H4 (cell line): Measurements from ENCODE around the gene PPFIA4. TPM values are rescaled to one million over a fixed set of nuclear protein-coding genes. Genes with fewer than 3 reads are reported as not detected.

Source experiments
- DNase-seq: peaks from one replicate; pipeline ENCODE4 v3.0.0-alpha.2; 2015; ENCODE audit warnings: low spot score
- total RNA-seq: library from RNA; depleted of rRNA; stranded (reverse); fragments of >200 nt; shearing (Covaris generic); gene quantifications from 2 replicates; pipeline ENCODE4 v1.2.3, GENCODE V29; 2014

Gene PPFIA4
- total RNA-seq, 1 experiment from 2014 or later: 1.1 TPM

DNA sequence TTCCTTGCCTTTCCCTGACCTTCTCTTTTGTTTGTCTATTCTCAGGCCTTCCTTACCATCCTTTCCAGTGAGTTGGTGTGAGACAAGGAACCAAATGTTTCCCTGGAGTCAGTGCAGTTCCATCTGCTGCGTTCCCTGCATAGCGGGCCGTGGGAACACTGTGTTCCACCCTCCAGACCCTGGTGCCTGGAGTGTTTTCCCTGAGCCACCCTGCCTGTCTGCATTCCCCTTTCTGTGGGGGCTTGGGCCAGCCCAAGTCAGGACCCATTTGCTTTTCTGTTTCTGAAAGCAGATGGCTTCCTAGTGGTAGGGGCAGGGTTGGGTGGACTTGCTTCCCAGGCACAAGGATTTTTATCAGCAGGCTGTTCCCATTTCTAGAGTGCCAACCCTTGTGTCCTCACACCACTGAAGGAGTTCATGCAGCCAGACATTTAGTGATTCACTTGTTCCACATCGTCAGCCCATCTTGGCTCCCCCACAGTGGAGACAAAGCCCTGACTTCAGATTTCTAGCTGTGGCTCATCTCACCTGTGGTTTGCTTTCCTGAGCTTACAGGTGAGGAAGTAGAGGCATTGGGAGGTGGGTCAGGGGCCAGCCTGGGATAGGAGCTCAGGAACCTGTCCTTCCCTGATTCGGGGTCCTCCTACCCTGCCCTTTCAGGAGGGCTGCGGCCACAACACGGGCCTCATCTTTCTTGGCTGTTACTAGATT, 73.7 kb downstream of the PPFIA4 start:
- no peak for DNase-seq

DNA sequence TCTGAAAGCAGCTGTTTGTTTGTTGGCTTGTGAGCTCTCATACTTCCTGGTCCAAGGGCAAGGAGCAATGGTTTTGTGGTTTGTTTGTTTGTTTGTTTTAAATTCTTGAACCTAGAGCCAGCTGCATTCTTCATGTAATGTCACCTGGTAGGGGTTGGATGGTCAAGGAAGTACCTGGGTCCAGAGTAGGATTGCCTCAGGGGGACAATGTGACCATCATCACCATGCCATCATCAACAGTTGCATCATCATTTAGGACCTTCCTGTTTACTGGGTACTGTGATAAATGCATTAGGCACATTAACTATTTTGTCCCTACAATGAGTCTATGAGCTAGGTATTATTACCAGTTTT, 74.2 kb downstream of the PPFIA4 start:
- no peak for DNase-seq

DNA sequence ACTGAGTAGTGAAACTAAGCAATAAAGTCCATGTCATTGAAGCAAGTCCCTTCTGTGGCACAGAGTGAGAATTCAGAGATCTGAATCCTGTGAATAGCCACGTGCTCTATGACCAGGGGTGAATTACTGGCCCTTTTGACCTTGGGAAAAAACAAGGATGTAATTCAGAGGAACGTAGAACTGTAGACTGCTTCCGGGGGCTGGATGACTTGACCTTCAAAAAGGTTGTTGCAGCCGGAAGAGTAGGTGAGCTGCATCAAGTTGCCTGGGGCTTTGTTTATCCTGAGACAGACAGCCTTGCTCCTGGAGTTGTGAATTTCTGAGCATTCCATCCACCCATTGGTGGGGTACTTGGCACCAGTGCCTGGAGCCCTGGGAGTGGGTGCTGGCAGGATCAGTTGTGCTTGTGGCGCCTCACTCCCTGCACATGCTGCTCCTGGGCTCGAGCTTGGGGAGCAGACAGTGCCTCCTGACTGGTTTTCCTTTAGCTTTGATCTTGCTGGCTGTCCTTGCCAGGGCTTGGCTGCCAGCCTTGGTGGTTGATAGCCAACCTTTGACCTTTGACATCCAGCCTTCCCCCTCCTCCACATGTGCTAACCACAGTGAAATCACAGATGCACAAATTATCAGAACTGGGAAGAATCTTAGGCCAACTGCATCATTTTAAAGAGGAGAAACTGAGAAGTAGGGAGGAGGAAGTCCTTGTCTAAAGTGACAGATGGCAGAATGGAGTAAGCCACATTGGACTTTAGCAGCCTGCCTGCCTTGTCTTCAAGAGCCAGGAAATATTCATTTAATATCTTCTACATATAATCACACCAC, 75.7 kb downstream of the PPFIA4 start:
- DNase-seq: no peak

DNA sequence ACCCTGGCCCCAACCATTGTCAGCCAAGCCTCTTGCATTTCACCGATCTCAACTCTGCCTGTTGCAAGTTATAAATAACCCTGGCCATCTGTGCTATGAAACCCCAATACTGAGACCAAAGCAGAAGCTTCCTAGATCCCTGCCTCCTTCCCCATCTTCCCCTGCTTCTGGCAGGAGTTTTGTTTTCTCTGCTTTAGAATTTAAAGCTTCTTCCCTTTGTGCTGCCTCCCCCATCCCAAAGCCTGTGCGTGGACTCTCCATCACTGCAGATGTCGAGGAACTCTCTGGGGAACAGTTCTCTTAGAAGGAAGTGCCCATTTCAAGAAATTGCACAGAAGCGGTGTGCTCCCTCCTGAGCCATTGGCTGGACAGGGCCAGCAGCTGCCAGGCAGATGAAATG, 76.9 kb downstream of the PPFIA4 start:
- DNase-seq: no peak

DNA sequence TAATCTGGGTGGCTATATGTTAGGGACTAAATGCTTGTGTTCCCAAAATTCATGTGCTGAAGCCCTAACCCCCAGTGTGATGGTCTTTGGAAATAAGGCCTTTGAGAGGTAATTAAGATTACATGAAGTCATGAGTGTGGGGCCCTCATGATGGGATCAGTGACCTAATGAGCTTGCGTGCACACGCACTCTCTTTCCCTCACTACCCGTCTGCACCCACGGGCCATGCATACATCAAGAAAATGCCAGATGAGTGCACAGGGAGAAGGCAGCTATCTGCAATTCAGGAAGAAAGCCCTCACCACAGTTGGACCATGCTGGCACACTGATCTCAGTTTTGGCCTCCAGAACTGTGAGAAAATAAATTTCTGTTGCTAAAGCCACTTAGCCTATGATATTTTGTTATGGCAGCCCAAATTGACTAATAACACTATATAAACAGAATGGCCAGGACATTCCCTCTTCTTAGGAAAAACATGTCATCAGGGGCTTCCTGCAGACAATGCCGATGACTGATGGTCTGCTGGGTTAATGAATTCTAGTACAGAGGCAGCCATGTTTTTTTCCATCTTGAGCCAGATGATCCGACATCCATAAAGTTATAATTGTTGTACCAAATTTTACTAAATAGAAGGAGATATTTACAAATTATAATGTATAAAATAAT, 77.7 kb downstream of the PPFIA4 start:
- DNase-seq: no peak

DNA sequence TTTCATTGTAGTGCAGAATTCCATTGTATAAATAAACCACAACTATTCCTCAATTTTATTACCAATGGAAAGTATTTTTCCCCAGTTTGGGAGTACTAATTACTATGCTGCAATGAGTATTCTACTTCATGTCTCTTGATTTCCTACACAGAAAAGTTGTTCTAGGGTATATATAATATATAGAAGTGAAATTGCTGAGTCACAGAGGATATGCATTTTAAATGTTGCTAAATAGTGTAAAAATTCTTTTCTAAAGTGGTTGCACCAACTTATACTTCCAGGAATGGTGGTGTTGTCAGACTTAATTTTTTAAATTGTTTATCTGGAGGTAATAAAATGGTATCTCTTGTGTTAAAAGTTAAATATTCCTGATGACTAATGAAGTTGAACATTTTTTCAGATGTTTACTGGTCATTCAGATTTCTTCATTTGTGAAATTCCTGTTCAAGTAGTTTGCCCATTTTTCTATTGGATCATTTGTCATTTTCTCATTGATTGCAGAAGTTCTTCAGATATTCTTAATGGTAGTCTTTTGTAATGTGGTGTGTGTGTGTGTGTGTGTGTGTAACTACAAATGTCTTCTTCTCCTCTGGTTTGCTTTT, 78.6 kb downstream of the PPFIA4 start:
- no peak for DNase-seq

DNA sequence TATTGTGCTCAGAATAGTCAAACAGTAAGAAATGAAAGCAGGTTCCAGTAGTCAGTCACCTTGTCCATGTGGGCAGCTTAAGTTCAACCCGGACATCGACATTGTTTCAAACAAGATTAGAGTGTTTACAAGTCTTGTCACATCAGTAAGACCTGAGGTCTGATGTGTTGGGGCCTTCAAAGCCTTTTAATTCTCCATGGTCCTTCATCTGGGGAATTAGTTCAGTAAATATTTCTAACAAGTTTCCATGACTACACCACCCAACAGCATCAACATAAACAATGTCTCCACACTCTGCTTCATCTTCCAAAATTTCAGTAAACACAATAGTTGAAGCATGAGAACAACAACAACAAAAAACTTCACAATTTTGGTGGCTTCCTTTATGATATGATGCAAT, 86.2 kb downstream of the PPFIA4 start:
- no peak for DNase-seq

DNA sequence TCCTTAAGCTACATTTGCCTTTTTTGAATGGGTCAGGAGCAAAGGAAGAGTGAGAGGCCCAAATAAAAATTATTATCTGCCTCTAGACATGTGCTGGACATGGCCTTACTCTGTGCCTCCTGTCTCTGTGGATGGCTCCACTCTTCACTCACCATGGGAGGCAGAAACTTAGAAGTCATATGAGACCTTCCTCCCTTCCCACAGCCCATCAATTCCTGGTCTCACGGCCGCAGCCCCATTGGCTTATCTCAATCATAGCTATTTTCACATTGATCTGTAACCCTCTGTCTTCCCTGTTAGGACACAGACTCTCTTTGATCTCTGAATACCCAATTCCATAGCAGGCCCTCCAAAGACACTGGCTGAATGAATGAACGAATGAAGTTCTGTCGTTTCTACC, 87.0 kb downstream of the PPFIA4 start:
- no peak for DNase-seq

DNA sequence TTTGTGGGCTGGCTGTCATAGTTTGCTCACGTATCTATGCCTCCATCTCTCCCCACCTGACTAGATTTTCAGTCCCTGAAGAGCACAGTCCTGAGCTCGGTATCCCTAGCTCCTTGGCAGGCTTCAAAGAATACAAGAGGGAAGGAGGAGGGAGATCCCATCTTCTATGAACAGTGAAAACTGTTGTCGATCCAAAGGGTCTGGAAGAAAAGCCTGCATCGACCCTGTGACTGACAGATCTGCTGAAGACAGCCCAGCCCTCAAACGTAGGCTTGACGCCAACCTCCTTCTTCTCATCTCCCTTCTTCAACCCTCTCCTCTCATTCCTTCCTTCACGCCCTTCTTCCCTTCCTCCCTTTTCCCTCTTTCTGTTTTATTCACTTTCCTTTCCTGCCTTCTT, 87.9 kb downstream of the PPFIA4 start:
- no peak for DNase-seq

DNA sequence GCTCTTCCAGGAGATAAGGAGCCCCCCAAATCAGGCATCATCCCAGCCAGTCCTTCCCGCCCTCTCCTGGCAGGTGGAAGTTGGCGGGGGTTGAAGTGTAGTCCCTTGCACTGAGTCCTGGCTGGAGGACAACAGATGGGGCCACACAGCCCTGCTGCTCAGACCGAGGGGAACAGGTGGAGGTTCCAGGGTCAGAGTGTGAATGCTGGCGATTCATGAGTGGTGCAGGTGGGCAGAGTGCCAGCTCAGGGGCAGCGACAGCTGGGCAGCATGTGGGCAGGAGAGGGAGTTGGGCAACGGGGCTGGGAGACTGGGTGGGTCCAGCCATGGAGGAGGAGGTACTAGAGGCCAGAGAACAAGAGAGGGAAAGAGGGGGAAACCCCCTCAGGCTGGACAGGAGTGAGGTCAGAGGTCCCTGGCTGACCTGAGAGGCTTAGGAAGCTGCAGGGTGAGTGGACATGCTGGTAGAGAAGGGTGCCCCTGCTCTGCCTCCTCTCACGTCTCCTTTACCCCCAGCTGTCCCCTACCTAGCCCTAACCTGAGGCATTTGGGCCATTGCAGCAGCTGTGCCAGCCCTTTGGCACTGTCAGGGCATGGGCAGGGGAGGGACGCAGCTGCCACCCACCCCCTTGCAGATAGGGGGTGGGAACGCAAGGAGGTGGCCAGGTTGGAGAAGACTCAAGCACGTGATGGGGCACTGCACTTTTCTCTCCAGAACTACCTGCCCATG, 90.0 kb downstream of the PPFIA4 start:
- DNase-seq: no peak

DNA sequence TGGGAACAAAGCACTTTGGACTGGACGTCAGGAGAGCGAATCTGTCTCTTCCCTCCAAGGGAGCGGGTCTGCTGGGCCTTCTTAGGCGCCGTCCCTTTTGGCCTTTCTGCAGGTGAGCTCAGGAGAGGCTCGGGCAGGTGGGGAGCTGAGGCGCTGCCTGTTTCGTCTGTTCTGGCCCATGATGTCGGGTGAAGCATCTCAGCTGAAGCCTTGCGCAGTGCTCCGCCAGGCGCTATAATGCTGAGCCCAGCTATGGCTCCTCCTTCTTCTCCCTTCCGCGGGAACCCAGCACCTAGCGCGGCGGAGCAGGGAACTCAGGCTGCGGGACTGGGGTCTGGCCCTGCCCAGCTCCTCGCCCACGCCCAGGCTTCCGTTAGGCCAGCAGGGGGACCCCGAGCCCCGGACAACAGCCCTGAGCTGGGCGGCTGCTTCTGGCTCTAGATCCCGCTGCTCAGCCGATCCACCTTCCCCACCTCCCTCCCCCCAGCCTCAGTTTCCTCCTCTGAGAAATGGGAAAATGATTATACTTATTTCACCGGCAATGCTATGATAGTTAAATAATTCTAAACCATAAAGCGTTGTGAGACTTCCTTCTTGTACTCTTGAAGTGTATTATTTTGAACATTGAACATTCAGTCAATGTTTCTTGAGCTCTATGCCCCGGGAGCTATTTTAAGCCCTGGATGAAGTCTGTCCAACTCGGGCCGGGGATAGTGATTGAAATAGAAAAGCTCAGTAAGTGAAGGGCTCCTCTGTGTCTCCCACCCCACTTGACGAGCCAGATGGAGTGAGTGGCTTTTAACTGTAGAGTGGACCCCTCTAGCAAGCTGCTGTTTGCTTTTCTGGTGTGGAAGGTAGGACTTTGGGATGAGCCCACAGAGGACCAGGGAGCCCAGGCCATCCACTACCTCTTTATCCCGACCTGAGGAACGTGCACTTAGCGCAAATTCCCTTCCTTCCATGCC, 91.6 kb downstream of the PPFIA4 start:
- no peak for DNase-seq

DNA sequence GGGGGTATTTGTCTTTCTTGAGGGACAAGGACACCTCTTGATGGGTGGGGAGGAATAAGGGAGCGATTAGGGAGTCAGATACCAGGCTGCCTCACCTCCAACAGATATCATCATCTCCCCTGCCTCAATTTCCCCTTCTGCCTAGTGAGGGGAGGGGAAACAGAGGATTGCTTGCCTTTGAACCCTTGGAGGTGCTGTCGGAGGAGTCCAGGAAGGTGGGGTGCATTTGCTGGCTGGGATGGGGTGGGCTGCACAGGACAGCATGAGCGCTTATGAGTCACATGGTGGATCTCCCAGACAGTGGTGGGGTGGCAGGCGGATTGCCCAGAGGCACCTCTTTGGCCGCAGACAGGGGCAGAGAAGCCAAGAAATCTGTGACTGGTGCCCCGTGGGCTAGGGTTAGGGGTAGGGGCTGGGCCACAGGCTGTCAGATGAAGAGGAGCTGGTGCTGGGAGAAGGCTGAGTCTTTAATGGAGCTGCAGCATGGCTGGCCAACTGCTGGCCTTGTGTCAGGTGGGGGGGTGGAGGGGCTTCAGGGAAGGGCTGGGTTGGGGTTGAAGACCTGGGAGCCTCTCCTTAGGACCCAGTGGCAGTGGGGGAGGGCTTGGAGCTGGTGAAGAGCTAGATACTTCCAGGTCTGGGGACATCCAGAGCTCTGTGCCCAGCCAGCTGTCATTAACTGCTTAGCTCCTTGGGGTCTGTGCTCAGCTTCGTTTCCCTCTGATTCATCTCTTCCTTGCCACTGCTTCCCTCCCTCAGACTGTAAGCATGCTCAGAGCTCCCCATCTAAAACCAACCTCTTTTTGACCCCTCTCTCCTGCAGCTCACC, 94.2 kb downstream of the PPFIA4 start:
- DNase-seq: no peak

DNA sequence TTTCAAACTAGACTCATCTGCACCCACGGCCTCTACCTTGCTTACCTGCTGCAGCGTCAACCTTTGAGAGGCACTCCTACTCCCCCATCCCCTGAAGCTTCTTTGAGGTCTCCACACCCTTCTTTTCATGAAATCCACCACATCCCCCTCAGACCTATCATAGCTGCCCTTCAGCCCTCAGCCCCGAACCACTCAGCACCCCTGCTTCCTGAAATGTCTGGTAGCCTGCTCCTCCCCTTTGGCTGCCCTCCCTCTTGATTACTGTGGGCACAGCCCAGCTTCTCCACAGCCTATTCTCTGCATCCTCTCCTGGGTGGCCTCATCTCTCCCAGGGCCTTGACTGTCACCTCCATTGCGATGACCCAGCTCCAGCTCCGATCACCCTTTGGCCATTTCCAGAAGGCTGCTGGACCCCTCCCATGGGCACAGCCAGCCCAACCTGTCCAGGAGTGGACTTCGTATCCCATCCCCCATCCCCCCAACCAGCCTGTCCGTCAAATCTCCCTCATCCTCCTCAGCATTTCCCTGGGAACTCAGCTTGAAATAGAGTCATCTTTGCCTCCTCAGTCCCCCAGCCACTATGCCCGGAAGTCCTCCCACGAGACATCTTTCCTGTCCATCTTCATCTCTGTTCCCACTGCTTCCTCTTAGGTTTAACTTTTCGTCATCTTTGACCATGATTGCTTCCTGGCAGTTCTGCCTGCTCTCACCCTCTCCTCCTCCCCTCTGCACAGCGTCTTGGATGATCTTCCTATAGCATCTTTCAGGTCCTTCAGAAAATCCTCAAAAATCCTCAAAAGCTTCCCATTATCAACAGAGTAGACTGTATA, 95.1 kb downstream of the PPFIA4 start:
- no peak for DNase-seq

DNA sequence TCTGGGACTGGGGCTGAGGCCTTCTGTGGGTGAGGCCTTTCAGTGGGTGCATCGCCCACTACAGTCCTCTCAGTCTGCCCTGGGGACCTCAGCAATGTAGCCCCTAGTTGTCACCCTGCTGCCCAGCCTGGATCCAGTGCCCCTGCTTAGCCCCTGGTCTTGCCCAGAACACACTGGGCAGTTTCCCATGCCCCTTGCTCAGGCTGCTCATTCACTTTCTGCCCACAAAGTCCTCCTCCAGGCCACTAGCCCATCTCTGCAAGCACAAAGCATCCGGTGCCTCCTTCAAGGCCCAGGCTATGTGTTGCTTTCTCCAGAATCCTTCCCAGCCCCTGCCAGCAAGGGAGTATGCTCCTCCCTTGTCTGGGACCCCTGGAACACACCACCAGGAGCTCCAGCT, 95.9 kb downstream of the PPFIA4 start:
- no peak for DNase-seq

DNA sequence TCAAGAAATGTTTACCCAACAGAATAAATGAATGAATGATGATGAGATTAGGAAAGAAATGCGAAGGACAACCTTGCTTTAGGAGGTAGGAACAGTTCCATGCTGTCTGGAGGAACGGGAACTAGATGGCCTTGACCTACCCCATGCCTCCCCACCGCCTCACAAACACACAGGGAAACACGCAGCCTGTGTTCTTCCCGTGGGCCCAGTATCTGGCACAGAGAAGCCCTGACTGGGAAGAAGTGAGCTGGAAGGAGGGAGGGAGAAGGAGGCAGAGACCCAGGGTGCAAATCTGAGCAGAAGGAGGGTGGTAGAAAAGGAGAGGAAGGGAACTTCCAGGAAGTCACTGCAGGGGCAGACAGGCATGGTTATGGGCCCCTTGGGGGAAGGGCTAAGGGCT, 97.7 kb downstream of the PPFIA4 start:
- DNase-seq: no peak

DNA sequence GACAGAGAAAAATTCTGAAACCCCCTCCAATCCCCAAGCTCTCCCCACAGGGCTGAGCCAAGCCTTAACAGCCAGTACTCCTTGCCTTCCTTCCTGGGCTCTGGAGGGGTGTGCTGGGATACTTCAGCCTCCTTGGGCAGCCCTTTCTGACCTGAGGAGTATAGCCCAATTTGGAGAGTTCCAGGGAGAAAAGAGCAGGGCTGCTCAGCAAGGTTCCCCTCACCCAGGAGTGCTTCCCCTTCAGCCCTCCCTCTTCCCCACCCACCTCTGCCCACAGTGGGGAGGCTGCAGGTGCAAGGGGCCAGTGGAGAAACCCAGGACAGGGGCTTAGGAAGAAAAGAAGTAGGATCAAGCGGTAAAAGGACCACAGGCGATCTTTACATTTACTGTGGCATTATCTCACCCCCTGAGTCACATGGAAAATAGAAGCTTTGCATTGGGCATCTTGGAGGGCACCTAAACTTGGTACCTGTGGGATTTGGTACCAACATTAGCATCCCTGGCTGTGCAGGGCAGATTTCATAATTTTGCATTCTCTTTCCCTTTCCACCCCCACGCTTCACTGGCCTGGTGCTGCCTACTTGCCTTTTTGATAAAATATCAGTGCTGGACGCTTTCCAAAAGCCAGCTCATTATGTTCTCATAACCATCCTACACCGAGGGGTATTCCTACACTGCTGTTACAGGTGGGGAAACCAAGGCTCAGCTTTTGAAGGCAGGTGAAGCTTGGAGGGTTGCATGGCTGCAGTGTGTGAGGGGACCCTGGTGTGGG, 98.4 kb downstream of the PPFIA4 start:
- no peak for DNase-seq

DNA sequence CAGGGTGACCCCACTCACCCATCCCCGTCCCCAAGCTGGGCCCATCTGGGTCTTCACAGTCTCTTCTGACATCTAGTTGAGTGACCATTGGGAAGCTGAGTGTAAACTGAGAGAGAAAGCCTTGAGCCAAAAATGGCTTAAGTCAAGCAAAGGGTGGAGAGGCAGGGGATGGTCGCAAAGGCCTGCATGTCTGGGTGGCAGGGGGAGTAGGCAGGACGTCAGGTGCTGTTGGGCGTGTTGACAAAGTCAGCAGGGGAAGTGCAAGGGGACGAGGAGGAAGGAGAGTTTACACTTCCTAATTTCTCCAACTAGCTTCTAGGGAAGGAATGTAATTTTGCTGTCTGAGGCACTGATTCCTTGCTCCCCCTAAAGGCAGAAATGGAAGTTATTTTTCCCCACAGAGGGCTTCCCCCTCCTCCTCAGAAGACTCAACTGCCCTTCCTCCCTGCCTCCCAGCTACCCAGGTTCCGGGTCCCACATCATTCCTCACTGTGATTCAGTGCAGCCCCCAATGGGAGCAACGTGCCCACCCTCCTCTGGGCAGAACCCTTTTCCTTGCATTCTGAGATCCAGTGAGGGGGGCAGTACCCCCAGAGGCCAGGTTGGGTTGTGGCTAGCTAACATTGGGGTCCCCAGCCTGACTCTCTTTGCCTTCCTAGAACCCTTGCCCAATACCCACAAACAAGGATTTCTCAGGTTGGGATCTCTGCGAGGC, 100.0 kb downstream of the PPFIA4 start:
- DNase-seq: no peak
